ENCODE results near the gene CD163.
A peak's percentile ranks its signal among the peaks of the same experiment; 100 is the strongest.
"Not testable (repeated sequence)": the region's sequence is repeated elsewhere in the genome, so short reads cannot be mapped to it uniquely, and the experiment has no call there.

The CD163 gene

DNA sequence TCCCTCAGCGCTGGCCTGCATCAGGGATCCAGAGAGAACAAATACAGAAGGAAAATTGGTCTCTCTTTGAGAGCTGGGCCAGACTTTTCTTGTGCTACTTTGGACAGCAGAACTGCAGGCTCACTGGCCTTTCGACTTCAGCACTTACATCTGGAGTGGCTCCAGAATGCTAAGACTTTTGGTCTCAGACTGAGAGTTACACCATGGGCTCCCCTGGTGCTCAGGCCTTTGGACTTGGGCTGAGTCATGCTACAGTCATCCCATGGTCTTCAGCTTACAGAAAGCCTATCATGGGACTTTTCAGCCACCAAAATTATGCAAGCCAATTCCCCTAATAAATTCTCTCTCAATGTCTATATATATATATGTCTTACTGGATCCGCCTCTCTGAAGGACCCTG, 9.0 kb upstream of the CD163 start:
- ChIA-PET POLR2A (no interaction called here), CTCF (interaction anchor here (1.3 to 1.4 kb wide), 2 partner anchors 9 to 35 kb away, joined by 3 to 4 read pairs; partner anchors contain the start of gene CD163)
- Histone ChIP-seq H3K27ac (ENCODE audit: extremely low read depth, low read depth, low read length) (no peak overlapping the region), H3K36me3 (ENCODE audit: control insufficient read depth in 2 of 2, insufficient read depth in 1 of 2, low read length in 2 of 2) (no peaks in the 10 kb centered on the region), H3K9me3 (ENCODE audit: control insufficient read depth, insufficient read depth, low read depth, low read length) (no peaks in the 10 kb centered on the region), H3K4me1 (ENCODE audit: control insufficient read depth, insufficient read depth, low read length) (no peaks in the 10 kb centered on the region), H3K4me3 (ENCODE audit: low read depth, low read length) (no peak overlapping the region)
- no peak for TF ChIP-seq KLF9 (tag by site-specific recombination; IDR thresholded peaks at IDR 0.05; ENCODE audit: low read depth)
- TF ChIP-seq, protein P1, sequence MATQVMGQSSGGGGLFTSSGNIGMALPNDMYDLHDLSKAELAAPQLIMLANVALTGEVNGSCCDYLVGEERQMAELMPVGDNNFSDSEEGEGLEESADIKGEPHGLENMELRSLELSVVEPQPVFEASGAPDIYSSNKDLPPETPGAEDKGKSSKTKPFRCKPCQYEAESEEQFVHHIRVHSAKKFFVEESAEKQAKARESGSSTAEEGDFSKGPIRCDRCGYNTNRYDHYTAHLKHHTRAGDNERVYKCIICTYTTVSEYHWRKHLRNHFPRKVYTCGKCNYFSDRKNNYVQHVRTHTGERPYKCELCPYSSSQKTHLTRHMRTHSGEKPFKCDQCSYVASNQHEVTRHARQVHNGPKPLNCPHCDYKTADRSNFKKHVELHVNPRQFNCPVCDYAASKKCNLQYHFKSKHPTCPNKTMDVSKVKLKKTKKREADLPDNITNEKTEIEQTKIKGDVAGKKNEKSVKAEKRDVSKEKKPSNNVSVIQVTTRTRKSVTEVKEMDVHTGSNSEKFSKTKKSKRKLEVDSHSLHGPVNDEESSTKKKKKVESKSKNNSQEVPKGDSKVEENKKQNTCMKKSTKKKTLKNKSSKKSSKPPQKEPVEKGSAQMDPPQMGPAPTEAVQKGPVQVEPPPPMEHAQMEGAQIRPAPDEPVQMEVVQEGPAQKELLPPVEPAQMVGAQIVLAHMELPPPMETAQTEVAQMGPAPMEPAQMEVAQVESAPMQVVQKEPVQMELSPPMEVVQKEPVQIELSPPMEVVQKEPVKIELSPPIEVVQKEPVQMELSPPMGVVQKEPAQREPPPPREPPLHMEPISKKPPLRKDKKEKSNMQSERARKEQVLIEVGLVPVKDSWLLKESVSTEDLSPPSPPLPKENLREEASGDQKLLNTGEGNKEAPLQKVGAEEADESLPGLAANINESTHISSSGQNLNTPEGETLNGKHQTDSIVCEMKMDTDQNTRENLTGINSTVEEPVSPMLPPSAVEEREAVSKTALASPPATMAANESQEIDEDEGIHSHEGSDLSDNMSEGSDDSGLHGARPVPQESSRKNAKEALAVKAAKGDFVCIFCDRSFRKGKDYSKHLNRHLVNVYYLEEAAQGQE (tag by site-specific recombination; IDR thresholded peaks at IDR 0.05), result 0 out of 2 replicates have a peak, but pooled peaks have one; percentile 54
- TF ChIP-seq ZNF132 (tag by site-specific recombination; IDR thresholded peaks at IDR 0.05; ENCODE audit: borderline replicate concordance), result no peak
- no peak for TF ChIP-seq KLF1 (tag by site-specific recombination; IDR thresholded peaks at IDR 0.05)

DNA sequence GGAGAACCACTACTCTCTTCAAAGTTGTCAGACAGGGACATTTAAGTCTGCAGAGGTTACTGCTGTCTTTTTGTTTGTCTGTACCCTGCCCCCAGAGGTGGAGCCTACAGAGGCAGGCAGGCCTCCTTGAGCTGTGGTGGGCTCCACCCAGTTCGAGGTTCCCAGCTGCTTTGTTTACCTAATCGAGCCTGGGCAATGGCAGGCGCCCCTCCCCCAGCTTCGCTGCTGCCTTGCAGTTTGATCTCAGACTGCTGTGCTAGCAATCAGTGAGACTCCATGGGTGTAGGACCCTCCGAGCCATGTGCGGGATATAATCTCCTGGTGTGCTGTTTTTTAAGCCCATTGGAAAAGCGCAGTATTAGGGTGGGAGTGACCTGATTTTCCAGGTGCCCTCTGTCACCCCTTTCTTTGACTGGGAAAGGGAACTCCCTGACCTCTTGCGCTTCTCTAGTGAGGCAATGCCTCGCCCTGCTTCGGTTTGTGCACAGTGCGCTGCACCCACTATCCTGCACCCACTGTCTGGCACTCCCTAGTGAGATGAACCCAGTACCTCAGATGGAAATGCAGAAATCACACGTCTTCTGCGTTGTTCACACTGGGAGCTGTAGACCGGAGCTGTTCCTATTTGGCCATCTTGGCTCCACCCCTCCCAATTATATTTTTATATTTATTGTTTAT, 6.4 kb upstream of the CD163 start:
- POLR2A ChIA-PET; H3K4me3 ChIP-seq (ENCODE audit: low read depth, low read length); H3K4me1 ChIP-seq (ENCODE audit: control insufficient read depth, insufficient read depth, low read length); CTCF ChIA-PET; H3K9me3 ChIP-seq (ENCODE audit: control insufficient read depth, insufficient read depth, low read depth, low read length); H3K36me3 ChIP-seq (ENCODE audit: control insufficient read depth in 2 of 2, insufficient read depth in 1 of 2, low read length in 2 of 2); H3K27ac ChIP-seq (ENCODE audit: extremely low read depth, low read depth, low read length): not testable (repeated sequence)

DNA sequence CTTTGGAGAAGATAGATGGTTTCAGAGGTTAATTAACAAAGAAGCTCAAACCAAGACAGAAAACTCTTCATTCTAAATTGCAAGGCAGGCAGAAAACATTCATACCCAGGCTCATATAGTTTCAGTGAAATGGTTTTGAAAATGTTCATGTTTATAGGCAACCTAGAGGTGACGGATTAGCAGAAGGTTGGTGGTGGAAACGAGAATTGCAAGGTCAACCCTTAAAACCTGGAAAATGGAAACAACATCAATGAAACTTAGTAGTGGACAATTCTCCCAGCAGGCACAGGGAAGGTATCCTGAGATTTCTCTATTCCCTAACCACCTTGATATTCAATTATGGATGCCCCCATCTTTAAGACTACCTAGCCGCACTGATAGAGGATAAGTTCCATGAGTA, 965 bp downstream of the CD163 start:
- Histone ChIP-seq H3K36me3 (ENCODE audit: control insufficient read depth in 2 of 2, insufficient read depth in 1 of 2, low read length in 2 of 2) (no peaks in the 10 kb centered on the region), H3K4me3 (ENCODE audit: low read depth, low read length) (no peak overlapping the region), H3K27ac (ENCODE audit: extremely low read depth, low read depth, low read length) (no peak overlapping the region), H3K4me1 (ENCODE audit: control insufficient read depth, insufficient read depth, low read length) (0 out of 2 replicates have a peak, but pooled peaks cover 3% of the 10 kb centered on the region), H3K9me3 (ENCODE audit: control insufficient read depth, insufficient read depth, low read depth, low read length) (no peaks in the 10 kb centered on the region)
- ChIA-PET POLR2A (no interaction called here), CTCF (no interaction called here)
- no peak for TF ChIP-seq ZNF24 (tag by site-specific recombination; IDR thresholded peaks at IDR 0.05)
- TF ChIP-seq ZNF341 (tag by site-specific recombination; IDR thresholded peaks at IDR 0.05; ENCODE audit: low read depth), result no peak
- TF ChIP-seq ZNF837 (tag by site-specific recombination; IDR thresholded peaks at IDR 0.05), result no peak
- TF ChIP-seq ZNF544 (tag by site-specific recombination; IDR thresholded peaks at IDR 0.05), result no peak
- no peak for TF ChIP-seq HOXC10 (CRISPR knock-in tag; IDR thresholded peaks at IDR 0.05)
- TF ChIP-seq, protein P2, sequence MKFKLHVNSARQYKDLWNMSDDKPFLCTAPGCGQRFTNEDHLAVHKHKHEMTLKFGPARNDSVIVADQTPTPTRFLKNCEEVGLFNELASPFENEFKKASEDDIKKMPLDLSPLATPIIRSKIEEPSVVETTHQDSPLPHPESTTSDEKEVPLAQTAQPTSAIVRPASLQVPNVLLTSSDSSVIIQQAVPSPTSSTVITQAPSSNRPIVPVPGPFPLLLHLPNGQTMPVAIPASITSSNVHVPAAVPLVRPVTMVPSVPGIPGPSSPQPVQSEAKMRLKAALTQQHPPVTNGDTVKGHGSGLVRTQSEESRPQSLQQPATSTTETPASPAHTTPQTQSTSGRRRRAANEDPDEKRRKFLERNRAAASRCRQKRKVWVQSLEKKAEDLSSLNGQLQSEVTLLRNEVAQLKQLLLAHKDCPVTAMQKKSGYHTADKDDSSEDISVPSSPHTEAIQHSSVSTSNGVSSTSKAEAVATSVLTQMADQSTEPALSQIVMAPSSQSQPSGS (tag by site-specific recombination; IDR thresholded peaks at IDR 0.05; ENCODE audit: low read depth), result no peak
- no peak for TF ChIP-seq ZBTB1 (tag by site-specific recombination; IDR thresholded peaks at IDR 0.05)
- no peak for TF ChIP-seq ZNF626 (tag by site-specific recombination; IDR thresholded peaks at IDR 0.05)
- TF ChIP-seq ZNF404 (tag by site-specific recombination; IDR thresholded peaks at IDR 0.05), result no peak
- TF ChIP-seq ZNF19 (tag by site-specific recombination; IDR thresholded peaks at IDR 0.05; ENCODE audit: low read depth), result no peak
- TF ChIP-seq, protein P3, sequence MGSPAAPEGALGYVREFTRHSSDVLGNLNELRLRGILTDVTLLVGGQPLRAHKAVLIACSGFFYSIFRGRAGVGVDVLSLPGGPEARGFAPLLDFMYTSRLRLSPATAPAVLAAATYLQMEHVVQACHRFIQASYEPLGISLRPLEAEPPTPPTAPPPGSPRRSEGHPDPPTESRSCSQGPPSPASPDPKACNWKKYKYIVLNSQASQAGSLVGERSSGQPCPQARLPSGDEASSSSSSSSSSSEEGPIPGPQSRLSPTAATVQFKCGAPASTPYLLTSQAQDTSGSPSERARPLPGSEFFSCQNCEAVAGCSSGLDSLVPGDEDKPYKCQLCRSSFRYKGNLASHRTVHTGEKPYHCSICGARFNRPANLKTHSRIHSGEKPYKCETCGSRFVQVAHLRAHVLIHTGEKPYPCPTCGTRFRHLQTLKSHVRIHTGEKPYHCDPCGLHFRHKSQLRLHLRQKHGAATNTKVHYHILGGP (tag by site-specific recombination; IDR thresholded peaks at IDR 0.05), result no peak
- TF ChIP-seq, protein P4, sequence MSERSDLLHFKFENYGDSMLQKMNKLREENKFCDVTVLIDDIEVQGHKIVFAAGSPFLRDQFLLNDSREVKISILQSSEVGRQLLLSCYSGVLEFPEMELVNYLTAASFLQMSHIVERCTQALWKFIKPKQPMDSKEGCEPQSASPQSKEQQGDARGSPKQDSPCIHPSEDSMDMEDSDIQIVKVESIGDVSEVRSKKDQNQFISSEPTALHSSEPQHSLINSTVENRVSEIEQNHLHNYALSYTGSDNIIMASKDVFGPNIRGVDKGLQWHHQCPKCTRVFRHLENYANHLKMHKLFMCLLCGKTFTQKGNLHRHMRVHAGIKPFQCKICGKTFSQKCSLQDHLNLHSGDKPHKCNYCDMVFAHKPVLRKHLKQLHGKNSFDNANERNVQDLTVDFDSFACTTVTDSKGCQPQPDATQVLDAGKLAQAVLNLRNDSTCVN (tag by site-specific recombination; optimal IDR thresholded peaks at IDR 0.05), result no peak
- TF ChIP-seq, protein P5, sequence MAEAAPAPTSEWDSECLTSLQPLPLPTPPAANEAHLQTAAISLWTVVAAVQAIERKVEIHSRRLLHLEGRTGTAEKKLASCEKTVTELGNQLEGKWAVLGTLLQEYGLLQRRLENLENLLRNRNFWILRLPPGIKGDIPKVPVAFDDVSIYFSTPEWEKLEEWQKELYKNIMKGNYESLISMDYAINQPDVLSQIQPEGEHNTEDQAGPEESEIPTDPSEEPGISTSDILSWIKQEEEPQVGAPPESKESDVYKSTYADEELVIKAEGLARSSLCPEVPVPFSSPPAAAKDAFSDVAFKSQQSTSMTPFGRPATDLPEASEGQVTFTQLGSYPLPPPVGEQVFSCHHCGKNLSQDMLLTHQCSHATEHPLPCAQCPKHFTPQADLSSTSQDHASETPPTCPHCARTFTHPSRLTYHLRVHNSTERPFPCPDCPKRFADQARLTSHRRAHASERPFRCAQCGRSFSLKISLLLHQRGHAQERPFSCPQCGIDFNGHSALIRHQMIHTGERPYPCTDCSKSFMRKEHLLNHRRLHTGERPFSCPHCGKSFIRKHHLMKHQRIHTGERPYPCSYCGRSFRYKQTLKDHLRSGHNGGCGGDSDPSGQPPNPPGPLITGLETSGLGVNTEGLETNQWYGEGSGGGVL (tag by site-specific recombination; IDR thresholded peaks at IDR 0.05), result no peak
- no peak for TF ChIP-seq GLI4 (tag by site-specific recombination; IDR thresholded peaks at IDR 0.05)
- TF ChIP-seq ZNF10 (tag by site-specific recombination; IDR thresholded peaks at IDR 0.05), result no peak
- no peak for TF ChIP-seq ZIC2 (tag by site-specific recombination; IDR thresholded peaks at IDR 0.05)
- no peak for TF ChIP-seq ZNF677 (tag by site-specific recombination; IDR thresholded peaks at IDR 0.05)
